Pancreas (tissue), 10 donors: ENCODE data around the gene NSUN7. TPM values are rescaled to one million over a fixed set of nuclear protein-coding genes. Genes with fewer than 3 reads are reported as not detected.

Experiments used
- ATAC-seq, 4 donors: fragments of 200-7000 bp; cut with Tn5 transposase; one replicate each; pipeline versions ENCODE4 v1.8.0 to v1.9.1; 2020; ENCODE audit warnings: mild to moderate bottlenecking in 4 of 4, moderate library complexity in 4 of 4
- DNase-seq, 6 donors: peaks; one replicate each; pipeline ENCODE4 v3.0.0-alpha.2; 2020
- FAIRE-seq: peaks from 2 replicates; lab custom pipeline; 2012; peaks lifted over from hg19 to GRCh38; lab: Jason Lieb, UNC
- H3K27ac ChIP-seq, 4 donors: fragments of 200-600 bp; sonication (generic); 1 replicate in 3 of 4; 2 replicates in 1 of 4; pipeline versions ENCODE4 v1.5.0 to v1.8.0; 2020
- H3K27me3 ChIP-seq, 4 donors: fragments of 200-600 bp; one replicate each; pipeline ENCODE4 v1.8.0; 2021
- H3K36me3 ChIP-seq, 3 donors: fragments of 200-600 bp; sonication (generic) in 1 of 3; one replicate each; pipeline versions ENCODE4 v1.5.0 to v1.8.0; 2020 to 2021
- H3K4me1 ChIP-seq, 3 donors: fragments of 200-600 bp; one replicate each; pipeline ENCODE4 v1.8.0; 2021
- H3K4me3 ChIP-seq, 4 donors: fragments of 200-600 bp; sonication (generic) in 2 of 4; one replicate each; pipeline versions ENCODE4 v1.5.0 to v1.8.0; 2020 to 2021
- H3K9me3 ChIP-seq, 4 donors: fragments of 200-600 bp; one replicate each; pipeline ENCODE4 v1.8.0; 2021
- CTCF ChIP-seq, 4 donors: fragments of 200-600 bp; sonication (generic) in 3 of 4; IDR thresholded peaks; one replicate each; pipeline versions ENCODE4 v1.5.0 to v1.8.0; 2021; ENCODE audit warnings: antibody characterized with exemption in 4 of 4
- WGBS, 2 donors: extraction: QIAGEN DNeasy Blood & Tissue Kit; methylation state at CpG; one replicate each; pipeline ENCODE4 v1.1.7; 2013; 5-methylcytosine and 5-hydroxymethylcytosine counted together
- intact Hi-C, 3 donors: fragments of 100-400 bp; cut with DNase I; formaldehyde crosslinking; loops; one replicate each; pipeline versions ENCODE4 v1.11.1 to v1.14.2; 2022
- polyA plus RNA-seq, 2 donors: library from polyadenylated mRNA; stranded (reverse); fragments of 200-250 nt; gene quantifications; one replicate each; pipeline ENCODE4 v1.2.3, GENCODE V29; 2013
- total RNA-seq, 6 donors: library from RNA; stranded (reverse); fragmentation: NEBNext Ultra II Directional in 4 of 6; extraction: Animal tissue kit (Norgen Biotek cat#: 25700) in 4 of 6; gene quantifications; one replicate each; pipeline versions ENCODE4 v1.2.1 to v1.2.4, GENCODE V29; 2021 to 2023
- donor health status: healthy with polysubstance abuse.
- donor health status: DM: no; HTN: no; CAD: no; lungs with moderate emphysema.
- donor health status: DM: no; HTN: no; CAD: no.
- donor health status: control.
- donor health status: control.
- donor health status: Bipolar disorder and iron deficiency.
- donor health status: DM: yes; HTN: yes; CAD: no.
- donor health status: DM: no; HTN: no; CAD: no.
- donor health status: DM: no; HTN: no; CAD: no.
- donor health status: DM: yes; HTN: yes; CAD: no.

Gene NSUN7
- total and polyA plus RNA-seq, 8 donors: 4.5 to 10.5 (median 6.3) TPM

- FAIRE-seq (no peak), ATAC-seq (no peak), DNase-seq (no peak)
- WGBS, 2 donors: 84 to 87% methylated on average over 4 of the region's 4 CpGs
- no peak overlapping the region for H3K27ac ChIP-seq
- TF ChIP-seq CTCF (IDR thresholded peaks at IDR 0.05): no peak
- H3K9me3 ChIP-seq: no peaks in the 10 kb centered on the region
- H3K36me3 ChIP-seq: no peaks in the 10 kb centered on the region
- intact Hi-C loops: no loop called here
- H3K4me1 ChIP-seq: no peaks in the 10 kb centered on the region
- H3K4me3 ChIP-seq: no peak overlapping the region
- no peaks in the 10 kb centered on the region for H3K27me3 ChIP-seq
Measured at GRCh38 chr4:40755616-40756015, 5.9 kb downstream of the NSUN7 start.

- intact Hi-C loops: no loop called here
- no peak for TF ChIP-seq CTCF (IDR thresholded peaks at IDR 0.05)
- 92% methylated on average over 3 of the region's 3 CpGs for WGBS, 2 donors
- H3K27me3 ChIP-seq: no peaks in the 10 kb centered on the region
- DNase-seq (no peak), FAIRE-seq (no peak), ATAC-seq (no peak)
- no peaks in the 10 kb centered on the region for H3K36me3 ChIP-seq
- H3K27ac ChIP-seq: no peak overlapping the region
- no peaks in the 10 kb centered on the region for H3K4me1 ChIP-seq
- no peaks in the 10 kb centered on the region for H3K9me3 ChIP-seq
- no peak overlapping the region for H3K4me3 ChIP-seq
Measured at GRCh38 chr4:40763228-40763716, 13.5 kb downstream of the NSUN7 start.

- H3K27me3 ChIP-seq: no peaks in the 10 kb centered on the region
- intact Hi-C loops: no loop called here
- WGBS, 2 donors: 69 to 78% methylated on average over 1 of the region's 1 CpG
- H3K9me3 ChIP-seq: no peaks in the 10 kb centered on the region
- FAIRE-seq (no peak), DNase-seq (no peak), ATAC-seq (no peak)
- H3K36me3 ChIP-seq: no peaks in the 10 kb centered on the region
- H3K4me3 ChIP-seq: no peak overlapping the region
- H3K27ac ChIP-seq: no peak overlapping the region
- H3K4me1 ChIP-seq: no peaks in the 10 kb centered on the region
- no peak for TF ChIP-seq CTCF (IDR thresholded peaks at IDR 0.05)
Measured at GRCh38 chr4:40769266-40769665, 19.5 kb downstream of the NSUN7 start.

GRCh38 chr4:40778090-40778489 lies 28.3 kb downstream of the NSUN7 start:
- no peak for TF ChIP-seq CTCF (IDR thresholded peaks at IDR 0.05)
- peaks cover 0 to 5% (median 0%) of the 10 kb centered on the region in 3 donors for H3K36me3 ChIP-seq
- H3K27me3 ChIP-seq: no peaks in the 10 kb centered on the region
- H3K27ac ChIP-seq: no peak overlapping the region
- DNase-seq (no peak), FAIRE-seq (no peak), ATAC-seq (no peak)
- H3K9me3 ChIP-seq: no peaks in the 10 kb centered on the region
- WGBS, 2 donors: 94 to 98% methylated on average over 1 of the region's 1 CpG
- H3K4me1 ChIP-seq: no peaks in the 10 kb centered on the region
- no peak overlapping the region for H3K4me3 ChIP-seq
- intact Hi-C loops: no loop called here

GRCh38 chr4:40782876-40783275 lies 33.1 kb downstream of the NSUN7 start:
- peaks cover 0 to 5% (median 0%) of the 10 kb centered on the region in 3 donors for H3K36me3 ChIP-seq
- H3K4me3 ChIP-seq: no peak overlapping the region
- H3K27me3 ChIP-seq: no peaks in the 10 kb centered on the region
- no peak overlapping the region for H3K27ac ChIP-seq
- no peak for DNase-seq
- no peak for TF ChIP-seq CTCF (IDR thresholded peaks at IDR 0.05)
- no peaks in the 10 kb centered on the region for H3K4me1 ChIP-seq
- WGBS, 2 donors: 93 to 95% methylated on average over 2 of the region's 2 CpGs
- FAIRE-seq: no peak
- no peaks in the 10 kb centered on the region for H3K9me3 ChIP-seq
- intact Hi-C loops: no loop called here
- no peak for ATAC-seq
